ENCODE results near the gene ZNF593. TPM values are rescaled to one million over a fixed set of nuclear protein-coding genes. Genes with fewer than 3 reads are reported as not detected.

ZNF593 gene
- total and polyA plus RNA-seq, 10 of the 15 experiments (the other 5 are each of a cell fraction or from before 2014, with no cell fraction given), result 7.7 to 156 (median 51.0) TPM

DNA sequence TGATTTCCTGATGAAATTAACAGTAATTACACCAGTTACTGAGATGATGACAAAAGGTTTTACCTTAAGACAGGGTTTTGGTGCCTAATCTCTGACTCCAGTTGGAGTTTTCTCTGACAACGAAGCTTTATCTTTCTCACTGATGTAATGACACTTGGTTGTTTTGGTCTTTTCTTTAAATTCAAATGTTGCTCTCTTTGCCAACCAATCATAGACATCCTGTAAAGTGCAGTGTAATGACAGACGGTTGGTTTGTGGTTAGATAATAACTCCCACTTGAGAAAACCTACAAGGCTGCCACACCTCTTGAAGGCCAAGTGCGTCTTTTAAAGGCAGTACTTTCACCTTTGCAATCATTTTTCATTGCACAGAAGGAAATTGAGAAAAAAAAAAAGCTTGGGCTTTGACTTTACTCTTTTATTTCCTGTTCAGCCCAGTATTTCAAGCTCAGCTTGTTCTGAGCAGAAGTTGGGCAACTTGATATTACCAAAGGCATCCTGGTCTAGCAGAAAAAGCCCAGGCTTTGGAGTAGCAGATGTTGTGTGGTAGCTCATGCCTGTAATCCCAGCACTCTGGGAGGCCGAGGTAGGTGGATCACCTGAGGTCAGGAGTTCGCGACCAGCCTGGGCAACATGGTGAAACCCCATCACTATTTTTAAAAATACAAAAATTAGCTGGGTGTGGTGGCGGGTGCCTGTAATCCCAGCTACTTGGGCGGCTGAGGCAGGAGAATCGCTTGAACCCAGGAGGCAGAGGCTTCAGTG lies 43.2 kb upstream of the ZNF593 start (continued):
- TF ChIP-seq NR2F1 (conservative IDR thresholded peaks at IDR 0.05) (peak; percentile 48; the same call in 1 of the 2 replicates), SIN3A (IDR thresholded peaks at IDR 0.05; ENCODE audit: low read depth, low read length) (peak; percentile 73; the same call in 1 of the 2 replicates), IKZF1 (conservative IDR thresholded peaks at IDR 0.05) (0 out of 2 replicates have a peak, but pooled peaks have one; percentile 20)

DNA sequence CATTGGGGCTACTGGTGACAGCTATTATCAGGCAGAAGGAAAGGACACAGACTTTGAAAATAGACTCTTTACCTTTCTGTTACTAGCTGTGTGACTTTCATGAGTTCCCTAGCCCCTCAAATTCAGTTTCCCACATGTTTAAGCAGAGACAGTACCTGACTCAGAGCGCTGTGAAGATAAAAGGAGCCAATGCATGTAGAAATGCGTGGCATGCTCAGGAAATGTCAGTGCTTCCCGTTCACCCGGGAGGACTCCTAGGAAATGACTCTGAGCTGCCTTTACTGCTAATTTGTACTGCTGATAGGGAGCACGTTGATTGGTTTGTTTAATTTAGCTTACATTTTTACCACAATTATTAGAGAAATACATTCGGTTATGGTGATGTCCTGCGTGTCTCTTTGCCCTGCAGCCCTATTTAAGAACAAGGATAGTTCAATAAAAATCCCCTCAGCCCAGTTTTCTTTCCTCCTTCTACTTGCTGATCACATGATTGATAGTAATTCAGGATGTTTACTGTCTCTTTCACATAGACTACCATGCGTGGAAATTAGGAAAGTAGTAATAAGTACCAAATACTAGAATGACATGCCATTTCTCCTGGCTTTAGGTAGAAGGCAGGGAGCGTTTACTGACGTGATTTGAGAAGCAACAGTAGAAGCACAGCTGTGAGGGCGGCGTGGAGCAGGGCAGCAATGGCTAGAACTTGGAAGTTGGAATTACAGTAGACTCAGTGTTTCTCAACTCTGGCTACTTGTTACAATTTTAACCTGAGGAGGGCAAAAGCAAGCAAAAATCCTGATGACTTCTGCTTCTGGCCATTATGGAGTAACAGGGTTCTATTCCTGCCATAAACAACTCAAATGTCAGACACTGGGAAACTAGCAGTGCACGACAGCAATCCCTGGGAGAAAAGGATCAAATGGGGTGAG lies 42.2 kb upstream of the ZNF593 start:
- no peak for DNase-seq (ENCODE audit: low read depth, low spot score)

More for the DNA sequence above, 42.2 kb upstream of the ZNF593 start:
- no peak for FAIRE-seq
- Histone ChIP-seq H3K9ac (ENCODE audit: control insufficient read depth, insufficient read depth, low read length) (no peak overlapping the region), H2AFZ (ENCODE audit: control insufficient read depth, low read depth, low read length) (no peak overlapping the region), H3K79me2 (ENCODE audit: control insufficient read depth, insufficient read depth, low read length) (no peaks in the 10 kb centered on the region), H3K27ac (ENCODE audit: control insufficient read depth, insufficient read depth) (no peak overlapping the region), H3K4me3 (no peak overlapping the region), H3K4me2 (ENCODE audit: control insufficient read depth, insufficient read depth) (no peak overlapping the region), H3K36me3 (ENCODE audit: control insufficient read depth in 2 of 2, insufficient read depth in 2 of 2, low read length in 1 of 2) (no peaks in the 10 kb centered on the region; a peak in 1 of 4 replicates), H3K4me1 (ENCODE audit: control insufficient read depth, insufficient read depth, low read length) (peaks cover 4% of the 10 kb centered on the region; the same call in 1 of the 2 replicates), H3K9me3 (replicated peaks; ENCODE audit: control insufficient read depth, insufficient read depth, low read length) (no peaks in the 10 kb centered on the region), H3K27me3 (replicated peaks in 1 of 2; ENCODE audit: control insufficient read depth in 2 of 2, insufficient read depth in 2 of 2, low read length in 1 of 2) (no peaks in the 10 kb centered on the region), H4K20me1 (ENCODE audit: control insufficient read depth, insufficient read depth) (no peaks in the 10 kb centered on the region)
- ChIA-PET POLR2A (interaction anchor here (0.5 to 2.0 kb wide), 4 partner anchors 16 to 182 kb away, joined by 3 to 13 read pairs (median 4); partner anchors contain the start of gene PDIK1L), RAD21 (ENCODE audit: unreplicated experiment) (interaction anchor here (1.7 to 2.4 kb wide), 4 partner anchors 12 to 130 kb away, joined by 4 to 19 read pairs (median 12); partner anchors contain the start of genes PAFAH2 and PDIK1L), CTCF (interaction anchor here (0.6 to 8.3 kb wide), 13 partner anchors 16 to 606 kb away, joined by 3 to 92 read pairs (median 3); partner anchors contain the start of genes CEP85 and ZNF593), SMC1A (ENCODE audit: uncharacterized antibody, unreplicated experiment) (interaction anchor here (0.6 to 2.3 kb wide), 10 partner anchors 11 to 211 kb away, joined by 3 to 21 read pairs (median 7); partner anchors contain the start of gene CEP85)
- ATAC-seq, result no peak
- in situ Hi-C loops (cut with MboI) (no loop called here), intact Hi-C loops (cut with micrococcal nuclease; ENCODE audit: unreplicated experiment) (no loop called here)
- TF ChIP-seq SREBF1 (IDR thresholded peaks at IDR 0.05; ENCODE audit: low read length) (no peak), ZNF622 (IDR thresholded peaks at IDR 0.05) (no peak)
- TF ChIP-seq, protein P1, sequence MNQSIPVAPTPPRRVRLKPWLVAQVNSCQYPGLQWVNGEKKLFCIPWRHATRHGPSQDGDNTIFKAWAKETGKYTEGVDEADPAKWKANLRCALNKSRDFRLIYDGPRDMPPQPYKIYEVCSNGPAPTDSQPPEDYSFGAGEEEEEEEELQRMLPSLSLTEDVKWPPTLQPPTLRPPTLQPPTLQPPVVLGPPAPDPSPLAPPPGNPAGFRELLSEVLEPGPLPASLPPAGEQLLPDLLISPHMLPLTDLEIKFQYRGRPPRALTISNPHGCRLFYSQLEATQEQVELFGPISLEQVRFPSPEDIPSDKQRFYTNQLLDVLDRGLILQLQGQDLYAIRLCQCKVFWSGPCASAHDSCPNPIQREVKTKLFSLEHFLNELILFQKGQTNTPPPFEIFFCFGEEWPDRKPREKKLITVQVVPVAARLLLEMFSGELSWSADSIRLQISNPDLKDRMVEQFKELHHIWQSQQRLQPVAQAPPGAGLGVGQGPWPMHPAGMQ (IDR thresholded peaks at IDR 0.05; ENCODE audit: borderline replicate concordance), result no peak
- BruUV-seq (replicated peaks), result no TSS peak
- 61% methylated on average over 13 of the region's 13 CpGs for WGBS (ENCODE audit: insufficient coverage, insufficient replicate concordance, low lambda C conversion rate, missing lambda C conversion rate)
